ENCODE data around the gene MIR17HG. TPM values are rescaled to one million over a fixed set of nuclear protein-coding genes. Genes with fewer than 3 reads are reported as not detected.
A peak's percentile ranks its signal among the peaks of the same experiment; 100 is the strongest.

The MIR17HG gene
- total and polyA plus RNA-seq, 2 experiments from 2014 or later: 0.20 to 0.43 TPM

DNA sequence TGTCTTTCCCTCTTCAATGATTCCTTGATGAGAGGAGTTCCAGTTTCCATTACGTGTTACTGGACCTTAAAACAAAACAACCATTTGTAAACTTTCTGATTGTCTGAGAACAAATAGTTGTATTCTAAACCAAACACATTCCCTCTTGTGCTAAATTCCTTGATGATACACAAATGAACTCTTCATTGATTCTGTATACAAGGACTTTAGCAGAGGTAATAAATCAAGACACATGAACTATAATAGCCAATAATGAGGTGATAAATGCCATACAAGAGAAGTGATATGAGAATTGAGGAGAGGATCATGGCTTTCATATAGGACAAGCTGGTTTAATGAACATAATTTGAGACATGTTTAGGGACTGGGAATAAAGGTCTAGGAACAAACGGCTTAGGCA, 37.4 kb downstream of the MIR17HG start:
- Histone ChIP-seq H3K9me2 (ENCODE audit: insufficient read depth) (no peaks in the 10 kb centered on the region), H3K4me3 (no peak overlapping the region), H3F3A (ENCODE audit: insufficient read depth) (no peaks in the 10 kb centered on the region), H3K79me2 (ENCODE audit: insufficient read depth) (no peaks in the 10 kb centered on the region), H3K4me2 (ENCODE audit: unreplicated experiment) (no peak overlapping the region), H3K36me3 (ENCODE audit: low read depth) (no peaks in the 10 kb centered on the region), H3K4me1 (ENCODE audit: insufficient read depth) (no peaks in the 10 kb centered on the region), H4K20me1 (ENCODE audit: insufficient read depth) (no peaks in the 10 kb centered on the region), H3K9ac (no peak overlapping the region), H3K27me3 (replicated peaks; ENCODE audit: insufficient read depth) (peaks cover 38% of the 10 kb centered on the region), H2AFZ (no peak overlapping the region), H3K27ac (no peak overlapping the region), H3K9me3 (ENCODE audit: low read depth) (no peaks in the 10 kb centered on the region)
- TF ChIP-seq EZH2 (IDR thresholded peaks at IDR 0.05; ENCODE audit: insufficient read depth, poor library complexity, severe bottlenecking) (no peak), EZH2phosphoT487 (IDR thresholded peaks at IDR 0.05; ENCODE audit: insufficient read depth, low read depth) (no peak)
- DNase-seq: no peak
- WGBS, 2 experiments (ENCODE audit: low coverage in 1 of 2, low lambda C conversion rate in 2 of 2, missing lambda C conversion rate in 2 of 2): 35 to 49% methylated on average over 2 of the region's 2 CpGs
- in situ Hi-C loops (cut with MboI): no loop called here

GRCh38 chr13:91389186-91389585, 41.7 kb downstream of the MIR17HG start:
- TF ChIP-seq EZH2phosphoT487 (IDR thresholded peaks at IDR 0.05; ENCODE audit: insufficient read depth, low read depth) (no peak), EZH2 (IDR thresholded peaks at IDR 0.05; ENCODE audit: insufficient read depth, poor library complexity, severe bottlenecking) (no peak)
- Histone ChIP-seq H3K79me2 (ENCODE audit: insufficient read depth) (no peaks in the 10 kb centered on the region), H3F3A (ENCODE audit: insufficient read depth) (no peaks in the 10 kb centered on the region), H3K4me3 (no peak overlapping the region), H3K9me2 (ENCODE audit: insufficient read depth) (no peaks in the 10 kb centered on the region), H3K9me3 (ENCODE audit: low read depth) (no peaks in the 10 kb centered on the region), H4K20me1 (ENCODE audit: insufficient read depth) (no peaks in the 10 kb centered on the region), H2AFZ (no peak overlapping the region), H3K27ac (no peak overlapping the region), H3K36me3 (ENCODE audit: low read depth) (no peaks in the 10 kb centered on the region), H3K27me3 (replicated peaks; ENCODE audit: insufficient read depth) (peaks cover 27% of the 10 kb centered on the region), H3K4me2 (ENCODE audit: unreplicated experiment) (no peak overlapping the region), H3K9ac (no peak overlapping the region), H3K4me1 (ENCODE audit: insufficient read depth) (no peaks in the 10 kb centered on the region)
- in situ Hi-C loops (cut with MboI): no loop called here
- 31 to 37% methylated on average over 2 of the region's 2 CpGs for WGBS, 2 experiments (ENCODE audit: low coverage in 1 of 2, low lambda C conversion rate in 2 of 2, missing lambda C conversion rate in 2 of 2)
- DNase-seq: no peak

- Histone ChIP-seq H3K27me3 (replicated peaks; ENCODE audit: insufficient read depth) (peaks cover 70% of the 10 kb centered on the region), H3K4me3 (no peak overlapping the region), H3K79me2 (ENCODE audit: insufficient read depth) (no peaks in the 10 kb centered on the region), H3K4me2 (ENCODE audit: unreplicated experiment) (no peak overlapping the region), H3K9ac (no peak overlapping the region), H3F3A (ENCODE audit: insufficient read depth) (no peaks in the 10 kb centered on the region), H3K36me3 (ENCODE audit: low read depth) (no peaks in the 10 kb centered on the region), H3K4me1 (ENCODE audit: insufficient read depth) (no peaks in the 10 kb centered on the region), H3K9me2 (ENCODE audit: insufficient read depth) (no peaks in the 10 kb centered on the region), H3K27ac (no peak overlapping the region), H2AFZ (no peak overlapping the region), H4K20me1 (ENCODE audit: insufficient read depth) (no peaks in the 10 kb centered on the region), H3K9me3 (ENCODE audit: low read depth) (no peaks in the 10 kb centered on the region)
- WGBS, 2 experiments (ENCODE audit: low coverage in 1 of 2, low lambda C conversion rate in 2 of 2, missing lambda C conversion rate in 2 of 2): 95 to 100% methylated on average over 1 of the region's 1 CpG
- in situ Hi-C loops (cut with MboI): no loop called here
- TF ChIP-seq EZH2phosphoT487 (IDR thresholded peaks at IDR 0.05; ENCODE audit: insufficient read depth, low read depth): no peak
- no peak for TF ChIP-seq EZH2 (IDR thresholded peaks at IDR 0.05; ENCODE audit: insufficient read depth, poor library complexity, severe bottlenecking)
- DNase-seq: no peak
Observed at GRCh38 chr13:91397595-91397994, 50.1 kb downstream of the MIR17HG start.

DNA sequence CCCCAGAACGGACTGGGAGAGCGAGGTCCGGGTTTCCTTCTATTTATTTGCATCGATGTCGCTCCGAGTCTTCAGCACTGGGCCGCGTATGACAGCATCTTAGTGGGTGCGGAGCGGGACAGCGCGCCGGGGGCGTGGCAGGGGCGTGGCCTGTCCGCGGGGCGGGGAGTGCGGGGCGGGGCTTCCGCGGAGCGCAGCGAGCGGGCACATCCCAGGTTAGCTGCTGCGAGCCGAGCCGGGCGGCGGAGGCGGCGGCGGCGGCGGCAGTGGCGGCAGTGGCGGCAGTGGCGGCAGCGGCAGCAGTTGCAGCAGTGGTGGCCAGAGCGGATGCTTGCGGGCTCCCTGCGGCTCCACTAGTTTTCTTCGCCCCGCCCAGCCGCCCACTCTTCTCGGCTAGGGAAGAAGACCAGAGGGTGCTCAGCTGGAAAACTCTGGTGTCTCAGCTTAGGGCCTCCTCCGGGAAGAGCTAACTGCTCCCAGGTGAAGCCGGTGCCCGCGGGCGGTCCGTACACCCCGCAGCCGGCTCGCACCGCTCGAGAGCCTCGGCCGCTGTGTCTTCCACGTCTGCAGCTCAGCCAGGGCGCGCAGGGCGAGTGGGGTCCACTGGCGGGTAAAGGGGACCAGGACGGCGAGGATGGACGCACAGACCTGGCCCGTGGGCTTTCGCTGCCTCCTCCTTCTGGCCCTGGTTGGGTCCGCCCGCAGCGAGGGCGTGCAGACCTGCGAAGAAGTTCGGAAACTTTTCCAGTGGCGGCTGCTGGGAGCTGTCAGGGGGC, 51.1 kb downstream of the MIR17HG start, which contains the start of gene GPC5:
Gene GPC5, plus strand, starts transcription at position 209 of the 776 bp plus-strand sequence.
- in situ Hi-C loops (cut with MboI): no loop called here
- Histone ChIP-seq H3K36me3 (ENCODE audit: low read depth) (no peaks in the 10 kb centered on the region), H3K9me3 (ENCODE audit: low read depth) (no peaks in the 10 kb centered on the region), H2AFZ (peak within 1 kb of the TSS; percentile 74), H3K9me2 (ENCODE audit: insufficient read depth) (no peaks in the 10 kb centered on the region), H3K27ac (no peak within 1 kb of the TSS), H3K79me2 (ENCODE audit: insufficient read depth) (no peaks in the 10 kb centered on the region), H3K4me2 (ENCODE audit: unreplicated experiment) (peak within 1 kb of the TSS; percentile 72), H3K9ac (no peak within 1 kb of the TSS), H4K20me1 (ENCODE audit: insufficient read depth) (no peaks in the 10 kb centered on the region), H3K27me3 (replicated peaks; ENCODE audit: insufficient read depth) (peaks cover 69% of the 10 kb centered on the region), H3F3A (ENCODE audit: insufficient read depth) (no peaks in the 10 kb centered on the region), H3K4me3 (peak within 1 kb of the TSS; percentile 60), H3K4me1 (ENCODE audit: insufficient read depth) (no peaks in the 10 kb centered on the region)
- WGBS, 2 experiments (ENCODE audit: low coverage in 1 of 2, low lambda C conversion rate in 2 of 2, missing lambda C conversion rate in 2 of 2): 3 to 5% methylated on average over 45 to 53 of the region's 76 CpGs
- no peak for TF ChIP-seq EZH2phosphoT487 (IDR thresholded peaks at IDR 0.05; ENCODE audit: insufficient read depth, low read depth)
- TF ChIP-seq EZH2 (IDR thresholded peaks at IDR 0.05; ENCODE audit: insufficient read depth, poor library complexity, severe bottlenecking): peak; percentile 69
- peak; percentile 71 for DNase-seq
